Activated CD8-positive, alpha-beta memory T cell treated with anti-CD3 and anti-CD28 coated beads for 4 hours (primary cell): ENCODE measurements around the gene GRB7.
"Not testable (repeated sequence)": the region's sequence is repeated elsewhere in the genome, so short reads cannot be mapped to it uniquely, and the experiment has no call there.

Source experiments
- DNase-seq, 2 donors: peaks; one replicate each; pipeline ENCODE4 v3.0.0-alpha.2; 2020; ENCODE audit warnings: low read depth in 2 of 2

GRB7 gene

GRCh38 chr17:39709319-39709997 is 28.3 kb upstream of the GRB7 start:
- DNase-seq = no peak

GRCh38 chr17:39709998-39710964 is 27.5 kb upstream of the GRB7 start:
- DNase-seq = no peak

DNA sequence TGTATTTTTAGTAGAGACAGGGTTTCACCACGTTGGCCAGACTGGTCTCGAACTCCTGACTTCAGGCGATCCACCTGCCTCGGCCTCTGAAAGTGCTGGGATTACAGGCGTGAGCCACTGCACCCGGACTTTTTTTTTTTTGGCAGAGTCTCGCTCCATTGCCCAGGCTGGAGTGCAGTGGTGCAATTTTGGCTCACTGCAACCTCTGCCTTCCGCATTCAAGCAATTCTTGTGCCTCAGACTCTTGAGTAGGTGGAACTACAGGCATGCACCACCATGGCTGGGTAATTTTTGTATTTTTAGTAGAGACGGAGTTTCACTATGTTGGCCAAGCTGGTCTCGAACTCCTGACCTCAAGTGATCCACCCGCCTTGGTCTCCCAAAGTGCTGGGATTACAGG is 26.7 kb upstream of the GRB7 start:
- not testable (repeated sequence) for DNase-seq

GRCh38 chr17:39711851-39712250 is 25.9 kb upstream of the GRB7 start:
- DNase-seq = no peak

GRCh38 chr17:39714234-39714633 is 23.5 kb upstream of the GRB7 start:
- DNase-seq = no peak

GRCh38 chr17:39715375-39716072 is 22.2 kb upstream of the GRB7 start:
- DNase-seq = no peak

DNA sequence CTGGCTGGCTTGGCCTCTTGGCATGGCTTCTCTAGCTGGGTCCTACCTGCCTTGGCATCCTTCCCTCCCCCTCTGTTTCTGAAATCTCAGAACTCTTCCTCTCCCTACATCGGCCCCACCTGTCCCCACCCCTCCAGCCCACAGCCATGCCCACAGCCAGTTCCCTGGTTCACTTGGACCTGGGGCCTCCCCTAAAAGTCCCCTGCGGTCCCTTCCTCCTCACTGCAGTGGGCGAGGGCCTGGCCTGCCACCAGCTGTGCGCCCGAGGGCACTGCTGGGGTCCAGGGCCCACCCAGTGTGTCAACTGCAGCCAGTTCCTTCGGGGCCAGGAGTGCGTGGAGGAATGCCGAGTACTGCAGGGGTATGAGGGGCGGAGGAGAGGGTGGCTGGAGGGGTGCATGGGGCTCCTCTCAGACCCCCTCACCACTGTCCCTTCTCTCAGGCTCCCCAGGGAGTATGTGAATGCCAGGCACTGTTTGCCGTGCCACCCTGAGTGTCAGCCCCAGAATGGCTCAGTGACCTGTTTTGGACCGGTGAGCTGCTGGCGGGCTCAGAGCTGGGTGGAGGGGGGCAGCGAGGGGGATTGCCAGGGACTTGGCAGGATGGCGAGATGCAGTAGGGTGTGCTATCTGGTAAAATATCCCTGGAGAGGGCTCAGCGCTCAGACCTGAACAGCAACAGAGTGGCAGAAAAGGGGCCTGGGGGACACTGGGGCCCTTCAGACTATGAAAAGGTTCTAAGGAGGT is 21.5 kb upstream of the GRB7 start:
- no peak for DNase-seq

- no peak for DNase-seq
Observed at GRCh38 chr17:39716879-39717536, 20.7 kb upstream of the GRB7 start.

- DNase-seq = no peak
Observed at GRCh38 chr17:39717660-39718059, 20.1 kb upstream of the GRB7 start.

GRCh38 chr17:39719563-39720355 is 18.0 kb upstream of the GRB7 start:
- DNase-seq = no peak

DNA sequence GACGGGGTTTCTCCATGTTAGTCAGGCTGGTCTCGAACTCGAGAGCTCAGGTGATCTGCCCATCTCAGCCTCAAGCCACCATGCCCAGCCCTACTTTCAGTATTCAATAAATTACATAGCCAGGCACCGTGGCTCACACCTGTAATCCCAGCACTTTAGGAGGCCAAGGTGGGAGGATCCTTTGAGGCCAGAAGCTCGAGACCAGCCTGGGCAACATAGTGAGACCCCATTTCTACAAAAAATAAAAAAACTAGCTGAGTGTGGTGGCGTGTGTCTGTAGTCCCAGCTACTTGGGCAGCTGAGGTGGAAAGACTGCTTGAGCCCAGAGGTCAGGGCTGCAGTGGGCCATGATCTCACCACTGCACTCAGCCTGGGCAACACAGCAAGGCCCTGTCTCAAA is 15.6 kb upstream of the GRB7 start:
- no peak for DNase-seq

DNA sequence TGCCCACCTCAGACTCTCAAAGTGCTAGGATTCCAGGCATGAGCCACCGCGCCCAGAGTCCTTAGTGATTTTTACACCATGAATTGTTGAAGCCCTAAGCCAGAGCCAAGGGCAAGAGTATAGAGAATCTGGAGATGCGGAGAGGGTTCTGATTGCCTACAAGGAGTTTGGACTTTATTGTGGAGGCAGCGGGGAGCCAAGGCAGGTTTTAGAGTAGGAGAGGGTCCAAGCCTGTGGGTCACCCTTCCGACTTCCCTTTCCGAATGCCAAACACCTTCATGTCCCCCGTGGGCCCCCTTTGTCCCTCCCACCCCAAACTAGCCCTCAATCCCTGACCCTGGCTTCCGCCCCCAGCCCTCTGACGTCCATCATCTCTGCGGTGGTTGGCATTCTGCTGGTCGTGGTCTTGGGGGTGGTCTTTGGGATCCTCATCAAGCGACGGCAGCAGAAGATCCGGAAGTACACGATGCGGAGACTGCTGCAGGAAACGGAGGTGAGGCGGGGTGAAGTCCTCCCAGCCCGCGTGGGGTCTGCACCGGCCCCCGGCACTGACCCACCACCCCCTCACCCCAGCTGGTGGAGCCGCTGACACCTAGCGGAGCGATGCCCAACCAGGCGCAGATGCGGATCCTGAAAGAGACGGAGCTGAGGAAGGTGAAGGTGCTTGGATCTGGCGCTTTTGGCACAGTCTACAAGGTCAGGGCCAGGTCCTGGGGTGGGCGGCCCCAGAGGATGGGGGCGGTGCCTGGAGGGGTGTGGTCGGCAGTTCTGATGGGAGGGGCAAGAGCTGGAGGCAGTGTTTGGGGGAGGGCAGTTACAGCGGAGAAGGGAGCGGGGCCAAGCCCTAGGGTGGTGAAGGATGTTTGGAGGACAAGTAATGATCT is 14.5 kb upstream of the GRB7 start:
- DNase-seq = no peak

- no peak for DNase-seq
Observed at GRCh38 chr17:39724731-39725130, 13.0 kb upstream of the GRB7 start.

DNA sequence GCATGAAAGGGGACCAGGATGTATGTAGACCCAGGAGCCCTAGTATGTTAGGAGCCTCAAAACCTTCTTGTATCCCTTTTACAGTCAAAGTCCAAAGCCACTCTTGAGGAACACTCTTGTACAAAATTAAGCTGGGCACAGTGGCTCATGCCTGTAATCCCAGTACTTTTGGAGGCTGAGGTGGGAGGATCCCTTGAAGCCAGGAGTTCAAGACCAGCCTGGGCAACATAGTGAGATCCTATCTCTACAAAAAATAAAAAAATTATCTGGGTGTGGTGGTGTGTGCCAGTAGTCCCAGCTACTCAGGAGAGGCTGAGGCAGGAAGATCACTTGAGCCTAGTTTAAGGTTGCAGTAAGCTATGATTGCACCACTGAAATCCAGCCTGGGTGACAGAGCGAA is 11.8 kb upstream of the GRB7 start:
- DNase-seq = not testable (repeated sequence)

- no peak for DNase-seq
Observed at GRCh38 chr17:39726617-39727016, 11.1 kb upstream of the GRB7 start.

DNA sequence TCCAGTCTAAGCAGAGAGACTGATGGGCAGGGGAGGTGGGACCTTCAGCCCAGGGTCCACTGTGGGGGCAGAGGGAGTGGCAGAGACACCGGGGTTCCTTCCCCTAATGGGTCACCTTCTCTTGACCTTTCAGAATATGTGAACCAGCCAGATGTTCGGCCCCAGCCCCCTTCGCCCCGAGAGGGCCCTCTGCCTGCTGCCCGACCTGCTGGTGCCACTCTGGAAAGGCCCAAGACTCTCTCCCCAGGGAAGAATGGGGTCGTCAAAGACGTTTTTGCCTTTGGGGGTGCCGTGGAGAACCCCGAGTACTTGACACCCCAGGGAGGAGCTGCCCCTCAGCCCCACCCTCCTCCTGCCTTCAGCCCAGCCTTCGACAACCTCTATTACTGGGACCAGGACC is 10.2 kb upstream of the GRB7 start:
- DNase-seq = no peak

DNA sequence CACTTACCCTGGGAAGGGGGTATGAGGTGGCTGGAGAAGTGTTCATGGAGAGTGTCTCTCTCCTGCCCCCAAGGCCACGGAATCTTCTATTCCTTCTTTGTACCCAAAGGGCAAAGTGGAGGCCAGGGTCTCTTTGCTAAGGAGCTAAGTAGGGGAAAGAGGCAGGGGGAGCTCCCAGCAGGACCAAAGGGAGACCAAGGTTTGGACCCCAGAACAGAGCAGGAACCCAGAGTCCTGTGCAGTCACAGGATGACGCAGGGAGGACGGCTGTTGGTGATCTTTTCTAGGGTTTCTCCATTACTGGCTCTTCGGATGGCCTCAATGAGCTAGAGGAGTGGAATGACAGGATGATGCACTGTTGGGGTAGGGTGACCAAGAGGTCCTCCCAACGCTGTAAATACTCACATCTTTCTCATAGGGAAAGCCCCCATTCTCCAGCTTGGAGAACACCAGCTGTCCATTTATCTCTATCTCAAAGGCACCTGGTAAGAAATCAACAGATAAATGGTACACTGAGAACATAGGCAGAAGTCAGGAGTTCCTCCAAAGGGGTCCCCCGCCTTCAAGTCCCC is 8.4 kb upstream of the GRB7 start:
- no peak for DNase-seq

DNA sequence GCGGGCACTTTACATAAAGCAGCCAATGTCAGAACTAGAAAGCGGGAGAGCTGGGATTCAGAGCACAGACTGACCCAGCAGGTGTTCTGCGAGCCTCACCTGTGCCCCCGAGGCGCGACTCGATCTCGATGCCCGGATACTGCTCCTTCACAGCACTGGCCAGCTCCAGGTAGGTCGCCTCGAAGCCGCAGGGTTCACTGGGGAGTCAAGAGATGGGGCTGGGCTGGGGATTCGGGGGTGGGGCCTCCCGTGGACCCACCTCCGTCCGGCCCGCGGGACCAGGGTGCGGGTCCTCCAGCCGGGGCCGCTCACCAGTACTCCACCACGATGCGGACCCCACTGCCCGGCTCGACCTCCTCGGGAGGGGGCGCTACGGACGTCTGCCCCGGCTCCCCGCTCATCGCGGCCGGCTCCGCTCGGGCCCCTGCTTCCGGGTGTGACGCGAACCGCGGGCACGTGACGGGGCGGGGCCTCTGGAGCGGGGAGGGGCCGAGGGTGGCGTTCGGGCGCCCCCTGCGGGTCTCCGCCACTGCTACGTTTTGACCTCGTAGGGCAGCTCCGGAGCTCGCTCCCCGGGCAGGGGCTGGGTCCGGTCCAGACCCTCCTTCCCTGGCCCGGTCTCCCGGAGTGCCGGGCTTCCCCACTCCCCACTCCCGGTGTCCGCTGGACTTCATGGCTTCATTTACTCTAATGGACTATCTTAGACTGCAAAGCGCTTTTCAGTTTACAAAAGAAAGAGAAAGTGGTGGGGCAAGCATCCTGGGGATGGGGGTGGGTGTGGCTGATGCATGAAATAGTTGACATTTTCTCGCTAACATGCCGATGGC is 7.4 kb upstream of the GRB7 start, which contains the start of gene MIEN1:
Gene MIEN1 (minus strand): TSS at position 438 of the 827 bp plus-strand sequence. CDS start 37 bp downstream, at position 401.
- peak; percentile 84 to 89 for DNase-seq
